ENCODE data around the gene FER1L5.
"Not testable (repeated sequence)": the region's sequence is repeated elsewhere in the genome, so short reads cannot be mapped to it uniquely, and the experiment has no call there.

Gene FER1L5

GRCh38 chr2:96637385-96638143 lies 5.0 kb upstream of the FER1L5 start:
- peak; percentile 88 for DNase-seq

- peak; percentile 90 for DNase-seq
Observed at GRCh38 chr2:96638144-96639121, 4.1 kb upstream of the FER1L5 start, which contains the start of gene KANSL3. Gene KANSL3, minus strand, starts transcription at chr2:96638312. Its CDS starts 1,177 bp downstream, at chr2:96637135.

GRCh38 chr2:96647681-96648080 lies 5.1 kb downstream of the FER1L5 start:
- no peak for DNase-seq

GRCh38 chr2:96648306-96648930 lies 5.9 kb downstream of the FER1L5 start:
- no peak for DNase-seq

- no peak for DNase-seq
Observed at GRCh38 chr2:96649342-96649741, 6.8 kb downstream of the FER1L5 start.

- DNase-seq = no peak
Observed at GRCh38 chr2:96651793-96652192, 9.2 kb downstream of the FER1L5 start.

GRCh38 chr2:96654791-96655190 lies 12.2 kb downstream of the FER1L5 start:
- not testable (repeated sequence) for DNase-seq

GRCh38 chr2:96655526-96655925 lies 13.0 kb downstream of the FER1L5 start:
- DNase-seq = no peak

- DNase-seq = no peak
Observed at GRCh38 chr2:96656540-96656939, 14.0 kb downstream of the FER1L5 start.

- DNase-seq = no peak
Observed at GRCh38 chr2:96661324-96661723, 18.8 kb downstream of the FER1L5 start.

- no peak for DNase-seq
Observed at GRCh38 chr2:96662360-96662759, 19.8 kb downstream of the FER1L5 start.

- no peak for DNase-seq
Observed at GRCh38 chr2:96663177-96663576, 20.6 kb downstream of the FER1L5 start.

GRCh38 chr2:96663829-96664228 lies 21.3 kb downstream of the FER1L5 start:
- DNase-seq = no peak

GRCh38 chr2:96664366-96664925 lies 21.9 kb downstream of the FER1L5 start:
- no peak for DNase-seq

- DNase-seq = no peak
Observed at GRCh38 chr2:96665083-96665569, 22.6 kb downstream of the FER1L5 start.

GRCh38 chr2:96665717-96666116 lies 23.2 kb downstream of the FER1L5 start:
- DNase-seq = not testable (repeated sequence)

- no peak for DNase-seq
Observed at GRCh38 chr2:96668771-96669170, 26.2 kb downstream of the FER1L5 start.

GRCh38 chr2:96669539-96670215 lies 27.1 kb downstream of the FER1L5 start:
- no peak for DNase-seq

GRCh38 chr2:96679848-96680247 lies 37.3 kb downstream of the FER1L5 start:
- no peak for DNase-seq

GRCh38 chr2:96680561-96681141 lies 38.1 kb downstream of the FER1L5 start:
- DNase-seq = no peak

- no peak for DNase-seq
Observed at GRCh38 chr2:96681540-96681939, 39.0 kb downstream of the FER1L5 start.

GRCh38 chr2:96683307-96683706 lies 40.7 kb downstream of the FER1L5 start:
- no peak for DNase-seq

All from activated naive CD4-positive, alpha-beta T cell treated with Interleukin-2 at 50 U/mL for 16 hours (primary cell).